Activated T-cell treated with anti-CD3 and anti-CD28 coated beads, Interleukin-2, amount 50 U/mL, for 24 hours (primary cell): ENCODE data around the gene AKR7A3.
A peak's percentile ranks its signal among the peaks of the same experiment; 100 is the strongest.

ENCODE experiments used
- DNase-seq: peaks from one replicate; pipeline ENCODE4 v3.0.0-alpha.2; 2020
- H3K27ac Mint-ChIP-seq: 2 replicates; pipeline ENCODE4 v1.8.0; 2020; ENCODE audit warnings: mild to moderate bottlenecking, mixed read lengths
- H3K27me3 Mint-ChIP-seq: 2 replicates; pipeline ENCODE4 v1.8.0; 2020; ENCODE audit warnings: mixed read lengths
- H3K36me3 Mint-ChIP-seq: 2 replicates; pipeline ENCODE4 v1.8.0; 2020; ENCODE audit warnings: low read depth, mixed read lengths
- H3K4me1 Mint-ChIP-seq: 2 replicates; pipeline ENCODE4 v1.8.0; 2020; ENCODE audit warnings: low read depth, mixed read lengths
- H3K4me3 Mint-ChIP-seq: 2 replicates; pipeline ENCODE4 v1.8.0; 2020; ENCODE audit warnings: mild to moderate bottlenecking, moderate library complexity, mixed read lengths
- H3K9me3 Mint-ChIP-seq: 2 replicates; pipeline ENCODE4 v1.8.0; 2020; ENCODE audit warnings: mixed read lengths

Gene AKR7A3

DNA sequence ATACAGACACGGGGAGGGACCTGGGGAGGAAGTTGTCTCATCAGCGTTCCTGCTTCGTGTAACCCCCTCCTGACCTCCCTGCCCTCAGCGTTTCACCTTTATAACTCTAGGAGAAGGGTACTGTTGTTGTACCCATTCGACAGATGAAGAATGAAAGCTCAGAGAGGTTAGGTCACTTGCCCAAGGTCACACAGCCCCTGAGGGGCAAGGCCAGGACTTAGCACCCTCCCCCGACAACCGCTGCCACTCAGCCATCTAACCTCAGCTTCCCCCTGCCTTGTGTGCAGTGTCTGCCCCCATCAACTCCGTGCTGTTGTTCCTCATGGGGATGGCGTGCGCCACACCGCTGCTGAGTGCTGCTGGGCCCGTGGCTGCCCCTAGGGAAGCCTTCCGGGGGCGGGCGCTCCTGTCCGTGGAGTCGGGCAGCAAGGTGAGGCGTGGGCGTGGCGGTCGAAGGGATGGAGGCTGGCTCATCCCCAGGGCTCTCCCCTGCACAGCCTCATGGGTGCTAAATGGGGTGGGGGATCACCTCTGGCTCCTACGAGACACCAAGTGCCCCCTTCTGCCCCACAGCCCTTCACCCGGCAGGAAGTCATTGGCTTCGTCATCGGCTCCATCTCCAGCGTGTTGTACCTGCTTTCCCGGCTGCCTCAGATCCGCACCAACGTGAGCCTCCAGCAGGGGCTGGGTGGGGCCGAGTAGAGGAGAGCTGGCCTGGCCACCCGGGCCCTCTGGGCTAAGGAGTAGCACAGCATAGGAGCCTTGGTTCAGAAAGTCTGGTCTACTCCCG, 37.6 kb upstream of the AKR7A3 start:
- no peak overlapping the region for H3K4me3 Mint-ChIP-seq
- no peaks in the 10 kb centered on the region for H3K27me3 Mint-ChIP-seq
- peaks cover 25% of the 10 kb centered on the region for H3K36me3 Mint-ChIP-seq
- peak overlapping the region; percentile 71 for H3K27ac Mint-ChIP-seq
- H3K4me1 Mint-ChIP-seq: no peaks in the 10 kb centered on the region
- H3K9me3 Mint-ChIP-seq: no peaks in the 10 kb centered on the region
- no peak for DNase-seq

DNA sequence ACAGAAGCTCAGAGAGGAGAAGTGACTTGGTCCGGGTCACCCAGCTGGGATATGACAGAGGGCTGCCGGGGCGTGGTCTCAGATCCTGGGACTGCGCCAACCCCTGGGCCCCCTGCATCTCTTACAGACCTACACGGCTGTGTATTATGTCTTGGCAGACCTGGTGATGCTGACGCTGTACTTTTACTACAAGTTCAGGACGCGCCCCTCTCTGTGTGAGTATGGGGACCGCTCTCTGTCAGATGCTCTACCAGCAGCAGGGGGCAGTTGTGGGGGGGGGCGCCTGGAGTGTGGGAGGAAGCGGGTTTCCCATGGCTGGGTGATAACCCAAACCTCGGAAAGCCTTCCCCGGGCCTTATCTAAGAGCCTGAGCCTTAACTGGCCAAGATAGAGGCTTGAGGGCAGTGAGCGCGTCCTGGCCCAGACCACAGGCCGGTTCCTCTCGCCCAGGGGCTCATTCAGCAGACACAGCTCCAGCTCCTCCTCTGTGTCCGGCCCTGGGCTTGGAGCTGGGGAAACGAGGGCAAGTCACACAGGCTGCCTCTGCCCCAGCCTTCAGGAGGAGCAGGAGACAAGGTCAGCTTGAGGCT, 36.9 kb upstream of the AKR7A3 start:
- no peak overlapping the region for H3K4me3 Mint-ChIP-seq
- DNase-seq: no peak
- no peaks in the 10 kb centered on the region for H3K9me3 Mint-ChIP-seq
- no peaks in the 10 kb centered on the region for H3K27me3 Mint-ChIP-seq
- H3K27ac Mint-ChIP-seq: no peak overlapping the region
- H3K36me3 Mint-ChIP-seq: peaks cover 25% of the 10 kb centered on the region
- no peaks in the 10 kb centered on the region for H3K4me1 Mint-ChIP-seq

DNA sequence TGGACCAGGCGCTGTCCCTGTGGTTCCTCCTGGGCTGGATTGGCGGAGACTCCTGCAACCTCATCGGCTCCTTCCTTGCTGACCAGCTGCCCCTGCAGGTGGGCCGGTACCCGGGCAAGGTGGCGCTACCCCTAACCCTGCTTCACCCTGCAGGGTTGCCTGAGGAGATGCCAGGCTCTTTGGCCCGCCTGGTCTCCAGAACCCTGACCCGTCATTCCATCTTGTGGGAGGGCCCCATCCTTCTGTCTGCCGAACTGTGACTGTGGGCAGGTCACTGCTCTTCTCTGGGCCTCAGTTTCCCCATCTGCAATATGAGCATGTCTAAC, 36.1 kb upstream of the AKR7A3 start:
- H3K27ac Mint-ChIP-seq: no peak overlapping the region
- no peaks in the 10 kb centered on the region for H3K27me3 Mint-ChIP-seq
- no peak for DNase-seq
- no peaks in the 10 kb centered on the region for H3K9me3 Mint-ChIP-seq
- no peaks in the 10 kb centered on the region for H3K4me1 Mint-ChIP-seq
- no peak overlapping the region for H3K4me3 Mint-ChIP-seq
- H3K36me3 Mint-ChIP-seq: peaks cover 25% of the 10 kb centered on the region

DNA sequence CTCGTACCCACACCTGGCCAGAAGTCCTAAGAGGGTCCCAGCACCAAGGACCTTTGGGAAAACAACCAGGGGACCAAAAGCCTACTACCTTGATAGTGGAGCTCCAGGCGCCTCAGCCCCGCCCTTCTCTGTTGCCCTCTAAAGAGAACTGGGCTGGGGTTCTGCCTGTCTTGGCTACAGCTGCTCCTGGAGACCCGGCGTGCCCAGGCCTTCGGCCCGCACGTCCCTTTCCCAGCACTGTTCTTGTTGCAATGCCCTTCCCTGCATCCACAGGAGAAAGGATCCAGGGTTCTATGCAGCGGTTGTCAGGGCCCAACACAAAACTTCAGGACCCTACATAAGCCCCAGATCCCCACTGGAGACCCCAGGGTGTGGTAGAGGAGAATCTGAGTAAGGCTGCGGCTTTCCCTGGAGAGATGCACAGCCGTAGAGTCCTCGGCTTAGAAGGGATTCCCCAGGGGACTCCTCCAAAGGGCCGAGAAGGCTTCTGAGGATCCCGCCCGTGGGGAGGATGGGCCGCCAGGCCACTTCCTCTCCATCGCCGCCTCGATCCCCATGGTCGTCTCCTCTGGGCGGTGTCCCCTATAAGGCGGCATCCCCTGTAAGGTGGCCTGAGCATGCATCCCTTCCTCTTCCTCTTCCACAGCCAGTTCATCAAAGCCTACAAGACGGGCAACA, 35.6 kb upstream of the AKR7A3 start:
- Mint-ChIP-seq H3K27me3 (no peaks in the 10 kb centered on the region), H3K4me1 (no peaks in the 10 kb centered on the region), H3K9me3 (no peaks in the 10 kb centered on the region), H3K27ac (no peak overlapping the region), H3K36me3 (peaks cover 25% of the 10 kb centered on the region), H3K4me3 (no peak overlapping the region)
- DNase-seq: no peak

DNA sequence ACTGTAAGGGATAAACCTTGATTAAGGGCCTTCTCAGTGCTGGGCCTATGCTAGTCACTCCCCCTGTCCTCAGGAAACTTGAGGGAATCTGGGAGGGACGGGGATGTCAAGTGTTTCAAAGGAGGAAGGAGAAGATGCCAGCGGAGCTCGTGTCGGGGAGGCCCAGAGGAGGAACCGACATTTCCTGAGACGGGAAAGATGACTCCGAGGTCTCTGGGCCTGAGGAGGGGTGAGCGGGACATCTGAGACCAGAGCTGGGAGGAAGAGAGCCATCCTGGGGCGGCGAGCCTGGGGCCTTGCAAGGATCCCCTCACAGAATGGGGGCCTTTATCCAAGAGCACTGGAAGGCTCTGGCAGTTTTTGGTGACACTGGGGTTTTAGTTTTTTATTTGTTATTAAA, 33.9 kb upstream of the AKR7A3 start:
- Mint-ChIP-seq H3K27me3 (no peaks in the 10 kb centered on the region), H3K9me3 (no peaks in the 10 kb centered on the region), H3K27ac (peak overlapping the region; percentile 55), H3K36me3 (peaks cover 21% of the 10 kb centered on the region), H3K4me3 (no peak overlapping the region), H3K4me1 (no peaks in the 10 kb centered on the region)
- DNase-seq: no peak

DNA sequence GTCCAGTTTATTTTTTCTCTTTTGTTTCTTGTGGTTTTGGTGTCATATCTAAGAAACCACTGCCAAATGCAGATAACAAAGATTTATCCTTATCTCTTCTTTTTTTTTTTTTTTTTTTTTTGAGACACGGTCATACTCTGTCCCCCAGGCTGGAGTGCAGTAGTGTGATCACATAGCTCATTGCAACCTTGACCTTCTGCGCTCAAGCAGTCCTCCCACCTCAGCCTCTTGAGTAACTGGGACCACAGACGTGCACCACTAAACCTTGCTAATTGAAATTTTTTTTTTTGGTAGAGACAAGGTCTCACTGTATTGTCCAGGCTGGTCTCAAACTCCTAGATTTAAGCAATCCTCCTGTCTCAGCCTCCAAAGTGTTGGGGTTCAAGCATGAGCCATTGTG, 32.5 kb upstream of the AKR7A3 start:
- Mint-ChIP-seq H3K36me3 (peaks cover 15% of the 10 kb centered on the region), H3K4me1 (peaks cover 3% of the 10 kb centered on the region), H3K9me3 (no peaks in the 10 kb centered on the region), H3K27me3 (no peaks in the 10 kb centered on the region), H3K4me3 (no peak overlapping the region), H3K27ac (no peak overlapping the region)
- DNase-seq: no peak

DNA sequence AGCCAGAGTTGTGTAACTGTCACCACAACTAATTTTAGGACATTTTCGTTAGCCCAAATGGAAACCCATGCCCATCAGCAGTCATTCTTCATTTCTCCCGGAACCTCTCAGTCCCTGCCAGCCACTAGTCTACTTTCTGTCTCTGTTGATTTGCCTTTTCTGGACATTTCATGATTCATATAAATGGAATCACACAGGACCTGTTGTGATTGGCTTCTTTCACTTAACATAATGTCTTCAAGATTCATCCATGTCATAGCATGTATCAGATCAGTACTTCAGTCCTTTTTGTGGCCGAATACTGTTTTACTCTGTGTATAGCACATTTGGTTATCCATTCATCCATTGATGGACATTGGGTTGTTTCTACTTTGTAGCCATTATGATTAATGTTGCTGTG, 30.6 kb upstream of the AKR7A3 start:
- no peak overlapping the region for H3K4me3 Mint-ChIP-seq

DNA sequence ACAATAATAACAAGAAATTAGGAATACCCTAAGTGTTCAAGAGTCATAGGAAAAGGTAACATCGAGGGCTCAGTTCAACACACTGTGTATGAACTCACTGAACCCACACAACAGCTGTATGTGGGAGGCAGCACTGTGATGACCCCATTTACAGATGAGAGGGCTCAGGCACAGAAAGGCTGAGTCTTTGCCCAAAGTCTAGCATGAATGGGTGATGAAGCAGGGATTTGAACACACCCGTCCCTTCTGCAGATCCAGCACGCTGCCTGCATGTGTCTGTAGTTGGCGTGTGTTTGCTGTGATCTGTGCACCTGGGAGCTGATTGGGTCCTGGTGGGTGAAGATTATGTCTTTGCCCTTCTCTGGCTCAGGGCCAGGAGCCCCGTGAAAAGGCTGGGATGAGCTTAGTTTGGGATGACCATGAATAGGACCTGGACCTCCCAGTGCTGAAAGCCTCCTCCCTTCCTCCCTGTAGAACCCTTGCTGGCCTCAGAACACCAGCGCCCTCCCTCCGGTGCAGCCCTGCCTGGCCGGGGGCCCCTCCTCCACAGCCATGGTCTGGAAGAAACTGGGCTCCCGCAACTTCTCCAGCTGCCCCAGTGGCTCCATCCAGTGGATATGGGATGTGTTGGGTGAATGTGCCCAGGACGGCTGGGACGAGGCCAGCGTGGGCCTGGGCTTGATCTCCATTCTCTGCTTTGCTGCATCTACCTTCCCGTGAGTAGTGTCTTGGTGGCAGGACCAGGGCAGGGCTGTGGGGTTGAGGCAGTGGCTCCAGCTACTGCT, 28.7 kb upstream of the AKR7A3 start:
- no peaks in the 10 kb centered on the region for H3K9me3 Mint-ChIP-seq
- peaks cover 27% of the 10 kb centered on the region for H3K4me1 Mint-ChIP-seq
- H3K4me3 Mint-ChIP-seq: no peak overlapping the region
- no peaks in the 10 kb centered on the region for H3K27me3 Mint-ChIP-seq
- no peak for DNase-seq
- H3K27ac Mint-ChIP-seq: no peak overlapping the region
- peaks cover 4% of the 10 kb centered on the region for H3K36me3 Mint-ChIP-seq

More for the DNA sequence above, 30.6 kb upstream of the AKR7A3 start:
- Mint-ChIP-seq H3K36me3 (peaks cover 9% of the 10 kb centered on the region), H3K4me1 (peaks cover 15% of the 10 kb centered on the region), H3K27ac (no peak overlapping the region), H3K9me3 (no peaks in the 10 kb centered on the region), H3K27me3 (no peaks in the 10 kb centered on the region)
- no peak for DNase-seq

DNA sequence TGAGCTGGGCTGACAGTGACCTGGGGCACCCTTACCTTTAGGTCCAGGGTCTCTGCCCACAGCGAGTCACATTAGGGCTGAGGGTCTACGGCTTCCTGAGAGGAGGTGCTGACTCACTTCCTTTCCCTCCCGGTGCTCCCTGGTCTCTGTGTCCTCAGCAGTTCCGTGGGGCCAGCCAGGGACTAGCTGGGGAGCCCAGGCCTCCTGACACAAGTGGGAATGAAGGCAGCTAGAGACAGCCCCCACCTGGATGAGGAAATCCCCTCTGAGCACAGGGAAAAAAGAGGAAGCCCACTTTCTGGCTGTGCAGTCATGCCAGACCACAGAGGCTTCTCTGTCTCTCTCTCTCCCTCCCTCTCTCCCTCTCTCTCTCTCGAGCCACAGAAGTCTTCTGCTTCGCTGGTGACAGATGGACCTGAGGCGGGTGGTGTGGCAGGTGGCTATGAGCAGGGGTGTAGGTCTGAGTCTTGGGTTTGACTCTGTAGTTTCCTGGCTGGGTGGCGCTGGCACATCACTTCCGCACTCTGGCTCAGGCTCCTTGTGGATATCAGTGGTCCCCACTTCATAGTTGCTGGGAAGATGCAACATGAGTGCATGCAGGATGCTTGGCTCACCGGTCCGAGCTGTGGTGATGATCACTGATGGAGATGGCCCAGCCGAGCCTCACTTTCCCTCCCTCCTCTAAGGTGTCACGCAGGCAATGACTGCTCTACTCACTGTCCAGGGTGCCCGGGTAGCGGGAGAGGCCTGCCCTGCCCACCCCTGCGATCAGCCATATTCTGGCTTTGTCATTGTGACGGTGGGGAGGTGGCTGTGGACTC, 27.0 kb upstream of the AKR7A3 start:
- peak; percentile 28 for DNase-seq
- Mint-ChIP-seq H3K36me3 (peaks cover 11% of the 10 kb centered on the region), H3K4me3 (no peak overlapping the region), H3K27ac (peak overlapping the region; percentile 47), H3K4me1 (peaks cover 37% of the 10 kb centered on the region), H3K9me3 (no peaks in the 10 kb centered on the region), H3K27me3 (no peaks in the 10 kb centered on the region)

DNA sequence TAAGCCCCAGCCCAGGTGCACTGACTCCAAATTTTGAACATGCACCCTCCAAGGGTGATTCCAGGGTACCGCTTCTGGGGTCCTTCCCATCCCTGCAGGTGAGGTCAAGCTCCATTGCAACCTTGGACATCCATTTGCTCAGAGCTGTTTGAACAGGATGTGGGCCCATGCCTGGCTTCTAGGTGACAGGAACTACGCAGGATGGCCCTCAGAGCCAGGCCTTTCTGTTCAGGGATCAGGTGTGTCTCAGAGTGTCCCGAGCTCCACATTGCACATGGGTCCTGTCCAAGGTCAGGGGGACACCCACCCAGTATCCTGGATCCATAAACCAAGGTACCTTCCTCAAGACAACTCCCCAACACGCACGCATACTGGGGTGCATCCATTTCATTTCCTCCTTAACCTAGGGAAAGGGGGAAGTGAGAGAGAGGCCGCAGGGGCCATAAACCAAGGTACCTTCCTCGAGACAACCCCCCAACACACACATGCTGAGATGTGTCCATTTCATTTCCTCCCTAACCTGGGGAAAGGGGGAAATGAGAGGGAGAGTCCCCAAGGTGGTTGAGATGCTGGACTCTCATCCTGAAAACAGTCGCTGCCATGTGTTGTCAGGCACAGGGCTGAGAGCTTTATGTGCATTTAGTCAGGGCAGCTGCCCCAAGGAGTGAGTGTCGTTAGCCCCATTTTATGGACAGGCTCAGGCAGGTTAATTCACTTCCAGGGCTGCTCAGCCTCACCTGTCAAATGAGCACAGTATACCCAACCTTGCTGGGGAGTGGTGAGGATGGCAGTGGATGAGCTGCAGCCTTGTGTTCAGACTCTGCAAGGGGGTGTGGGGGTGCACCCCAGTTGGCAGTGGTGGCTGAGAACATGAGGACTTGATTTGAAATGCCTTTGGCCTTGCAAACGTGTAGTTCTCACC, 25.7 kb upstream of the AKR7A3 start:
- no peaks in the 10 kb centered on the region for H3K27me3 Mint-ChIP-seq
- no peaks in the 10 kb centered on the region for H3K9me3 Mint-ChIP-seq
- no peak overlapping the region for H3K4me3 Mint-ChIP-seq
- H3K4me1 Mint-ChIP-seq: peaks cover 43% of the 10 kb centered on the region
- H3K36me3 Mint-ChIP-seq: peaks cover 11% of the 10 kb centered on the region
- H3K27ac Mint-ChIP-seq: no peak overlapping the region
- DNase-seq: peak; percentile 29

DNA sequence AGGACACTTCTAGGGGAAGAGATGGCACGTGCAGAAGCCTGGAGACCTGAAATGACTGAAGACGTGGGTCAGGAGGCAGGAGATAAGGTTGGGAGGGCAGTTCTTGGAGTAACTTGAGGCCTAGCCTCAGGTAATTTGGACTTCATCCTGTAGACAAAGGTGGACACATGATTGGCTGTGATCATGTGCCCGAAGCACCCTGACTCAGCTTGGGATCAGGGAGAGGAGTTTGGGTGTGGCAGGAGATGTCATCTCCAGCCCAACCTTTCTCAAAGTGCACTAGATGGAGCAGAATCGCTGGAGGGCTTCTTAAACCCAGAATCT, 25.0 kb upstream of the AKR7A3 start:
- Mint-ChIP-seq H3K27ac (peak overlapping the region; percentile 86), H3K9me3 (no peaks in the 10 kb centered on the region), H3K36me3 (peaks cover 14% of the 10 kb centered on the region), H3K4me3 (peak overlapping the region; percentile 79), H3K4me1 (peaks cover 44% of the 10 kb centered on the region), H3K27me3 (no peaks in the 10 kb centered on the region)
- DNase-seq: no peak

DNA sequence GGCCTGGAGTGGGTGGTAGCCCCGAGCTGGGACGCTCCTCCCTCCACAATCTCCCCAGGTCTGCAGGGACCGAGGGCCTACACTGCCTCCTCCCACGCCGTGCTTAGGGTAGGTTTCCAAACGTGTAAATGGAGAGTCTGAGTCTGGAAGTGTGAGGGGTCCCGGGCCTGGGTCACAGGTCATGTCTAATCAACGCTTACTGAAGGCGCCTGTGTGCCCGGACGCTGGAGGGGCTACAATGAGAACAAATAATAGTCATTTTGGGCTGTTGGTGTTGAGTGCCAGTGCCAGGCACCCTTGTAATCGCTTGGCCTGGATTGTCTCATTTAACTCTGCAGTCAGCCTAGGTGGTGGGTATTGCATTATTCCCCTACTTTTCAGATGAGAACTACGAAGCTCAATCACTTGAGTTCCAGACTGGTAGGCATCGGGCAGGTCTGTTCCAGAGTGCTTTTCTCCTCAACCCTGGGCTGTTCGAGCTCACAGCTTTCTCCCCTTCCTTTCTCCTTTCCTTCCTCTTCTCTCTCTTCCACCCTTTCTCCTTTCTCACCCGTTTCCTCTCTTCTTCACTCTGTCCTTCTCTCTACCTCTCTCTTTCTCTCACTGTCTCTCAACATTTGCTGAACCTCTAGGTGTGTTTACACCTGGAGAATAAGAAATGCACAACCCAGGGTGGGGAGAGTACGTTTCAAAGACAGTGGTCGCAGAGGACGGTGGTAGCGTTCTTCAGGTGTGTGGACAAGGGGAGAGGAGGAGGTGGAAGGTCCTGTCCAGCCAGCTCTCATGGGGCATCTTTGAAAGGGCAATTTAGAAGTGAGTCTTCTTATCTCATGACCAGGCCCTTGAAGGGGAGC, 24.4 kb upstream of the AKR7A3 start:
- Mint-ChIP-seq H3K27ac (peak overlapping the region; percentile 86), H3K4me3 (peak overlapping the region; percentile 79), H3K36me3 (peaks cover 20% of the 10 kb centered on the region), H3K4me1 (peaks cover 44% of the 10 kb centered on the region), H3K9me3 (no peaks in the 10 kb centered on the region), H3K27me3 (no peaks in the 10 kb centered on the region)
- no peak for DNase-seq
